HEK293T (cell line): ENCODE data around the gene MVB12B.

Source experiments
- CTCF ChIA-PET: fragments of 350-600 bp; formaldehyde crosslinking; extraction: SDS; loops from one replicate; lab custom pipeline; 2021; ENCODE audit warnings: antibody characterized with exemption, inconsistent platforms; lab: Yijun Ruan, JAX
- POLR2A ChIA-PET: fragments of 350-600 bp; formaldehyde crosslinking; extraction: SDS; loops from one replicate; lab custom pipeline; 2020; ENCODE audit warnings: antibody characterized with exemption, inconsistent platforms; lab: Yijun Ruan, JAX
- DNase-seq: peaks from one replicate; pipeline ENCODE4 v3.0.0; 2012; ENCODE audit warnings: mixed read lengths; ENCODE audit errors: extremely low spot score
- ARNT ChIP-seq: fragments of 450-650 bp; IDR thresholded peaks from 2 replicates; pipeline ENCODE4 v1.6.1; 2017; ENCODE audit warnings: mild to moderate bottlenecking
- BHLHE40 ChIP-seq: fragments of 450-650 bp; IDR thresholded peaks from 2 replicates; pipeline ENCODE4 v1.6.1; 2016; ENCODE audit warnings: mild to moderate bottlenecking, moderate library complexity, borderline replicate concordance
- CTBP1 ChIP-seq: fragments of 450-650 bp; IDR thresholded peaks from 2 replicates; pipeline ENCODE4 v1.6.1; 2016; ENCODE audit warnings: borderline replicate concordance
- ELF4 ChIP-seq: fragments of 450-650 bp; IDR thresholded peaks from 2 replicates; pipeline ENCODE4 v1.6.1; 2017; ENCODE audit warnings: antibody characterized with exemption
- FOXA1 ChIP-seq: fragments of 450-650 bp; IDR thresholded peaks from 2 replicates; pipeline ENCODE4 v1.6.1; 2016; ENCODE audit warnings: mild to moderate bottlenecking
- FOXK2 ChIP-seq: fragments of 450-650 bp; IDR thresholded peaks from 2 replicates; pipeline ENCODE4 v1.6.1; 2016; ENCODE audit warnings: mild to moderate bottlenecking
- FOXM1 ChIP-seq: fragments of 450-650 bp; IDR thresholded peaks from 2 replicates; pipeline ENCODE4 v1.6.1; 2017; ENCODE audit warnings: mild to moderate bottlenecking, borderline replicate concordance
- HDGF ChIP-seq: fragments of 450-650 bp; IDR thresholded peaks from 2 replicates; pipeline ENCODE4 v1.6.1; 2017; ENCODE audit warnings: antibody characterized with exemption, borderline replicate concordance
- L3MBTL2 ChIP-seq: fragments of 450-650 bp; conservative IDR thresholded peaks from 2 replicates; pipeline ENCODE4 v1.6.1; 2016; ENCODE audit warnings: mild to moderate bottlenecking
- LEF1 ChIP-seq: fragments of 450-650 bp; IDR thresholded peaks from 2 replicates; pipeline ENCODE4 v1.6.1; 2017; ENCODE audit warnings: mild to moderate bottlenecking, borderline replicate concordance
- NFRKB ChIP-seq: fragments of 450-650 bp; IDR thresholded peaks from 2 replicates; pipeline ENCODE4 v1.6.1; 2016; ENCODE audit warnings: mild to moderate bottlenecking, moderate library complexity
- PKNOX1 ChIP-seq: fragments of 450-650 bp; IDR thresholded peaks from 2 replicates; pipeline ENCODE4 v1.6.1; 2016
- SP1 ChIP-seq: fragments of 450-650 bp; IDR thresholded peaks from 2 replicates; pipeline ENCODE4 v1.6.1; 2017
- SUZ12 ChIP-seq: fragments of 450-650 bp; IDR thresholded peaks from 2 replicates; pipeline ENCODE4 v1.6.1; 2016; ENCODE audit warnings: mild to moderate bottlenecking
- TARDBP ChIP-seq: fragments of 450-650 bp; IDR thresholded peaks from 2 replicates; pipeline ENCODE4 v1.6.1; 2016
- ZNF384 ChIP-seq: fragments of 450-650 bp; IDR thresholded peaks from 2 replicates; pipeline ENCODE4 v1.6.1; 2016

MVB12B gene

GRCh38 chr9:126309427-126310189 lies 17.0 kb upstream of the MVB12B start:
- CTCF ChIA-PET: no interaction called here
- POLR2A ChIA-PET: no interaction called here
- DNase-seq: no peak
- TF ChIP-seq L3MBTL2: no peak
- TF ChIP-seq FOXM1: no peak
- TF ChIP-seq ELF4: no peak
- no peak for TF ChIP-seq FOXK2
- no peak for TF ChIP-seq ARNT

GRCh38 chr9:126312584-126313551 lies 13.8 kb upstream of the MVB12B start:
- TF ChIP-seq FOXA1 (no peak), HDGF (no peak)
- CTCF ChIA-PET: no interaction called here
- POLR2A ChIA-PET: no interaction called here
- DNase-seq: no peak

GRCh38 chr9:126316085-126316655 lies 10.5 kb upstream of the MVB12B start:
- no peak for TF ChIP-seq FOXA1
- no peak for TF ChIP-seq CTBP1
- TF ChIP-seq PKNOX1: no peak
- TF ChIP-seq ARNT: no peak
- DNase-seq: no peak
- CTCF ChIA-PET: interaction anchor here (0.9 to 1.5 kb wide), 3 partner anchors 10 to 82 kb away, joined by 3 to 5 read pairs (median 3); partner anchors contain the start of gene MVB12B
- POLR2A ChIA-PET: no interaction called here

- POLR2A ChIA-PET: interaction anchor here (0.7 kb wide), 1 partner anchor 15 kb away, joined by 4 read pairs; no protein-coding TSS in a partner anchor
- DNase-seq: no peak
- TF ChIP-seq L3MBTL2: no peak
- no peak for TF ChIP-seq FOXA1
- CTCF ChIA-PET: interaction anchor here (0.6 kb wide), 2 partner anchors 123 to 704 kb away, joined by 6 to 8 read pairs; no protein-coding TSS in a partner anchor
These were observed 9.1 kb upstream of the MVB12B start for GRCh38 chr9:126317513-126317912.

- CTCF ChIA-PET: no interaction called here
- POLR2A ChIA-PET: no interaction called here
These were observed 7.8 kb upstream of the MVB12B start for GRCh38 chr9:126318858-126319257.

GRCh38 chr9:126319671-126320070 lies 7.0 kb upstream of the MVB12B start:
- ChIA-PET POLR2A (no interaction called here), CTCF (no interaction called here)
- TF ChIP-seq CTBP1 (no peak), HDGF (no peak), ZNF384 (no peak), TARDBP (no peak), FOXM1 (no peak), L3MBTL2 (no peak), BHLHE40 (no peak), LEF1 (no peak), PKNOX1 (no peak), SP1 (no peak)
- DNase-seq: no peak

More at GRCh38 chr9:126318858-126319257, 7.8 kb upstream of the MVB12B start:
- no peak for DNase-seq
- TF ChIP-seq CTBP1 (no peak), L3MBTL2 (no peak), TARDBP (no peak), FOXK2 (no peak), ZNF384 (no peak), LEF1 (no peak), PKNOX1 (no peak), BHLHE40 (no peak), NFRKB (no peak), FOXM1 (no peak), SP1 (no peak), SUZ12 (no peak), HDGF (no peak), FOXA1 (no peak), ARNT (no peak), ELF4 (no peak)
